DMS79 (cell line): Measurements from ENCODE around the gene WNT9A.

Experiments used
- DNase-seq: peaks from one replicate; lab custom pipeline; 2025; lab: John Stamatoyannopoulos, UW

The WNT9A gene

GRCh38 chr1:227897704-227898438 lies 49.9 kb downstream of the WNT9A start:
- no peak for DNase-seq

GRCh38 chr1:227896710-227897655 lies 50.7 kb downstream of the WNT9A start:
- no peak for DNase-seq

DNA sequence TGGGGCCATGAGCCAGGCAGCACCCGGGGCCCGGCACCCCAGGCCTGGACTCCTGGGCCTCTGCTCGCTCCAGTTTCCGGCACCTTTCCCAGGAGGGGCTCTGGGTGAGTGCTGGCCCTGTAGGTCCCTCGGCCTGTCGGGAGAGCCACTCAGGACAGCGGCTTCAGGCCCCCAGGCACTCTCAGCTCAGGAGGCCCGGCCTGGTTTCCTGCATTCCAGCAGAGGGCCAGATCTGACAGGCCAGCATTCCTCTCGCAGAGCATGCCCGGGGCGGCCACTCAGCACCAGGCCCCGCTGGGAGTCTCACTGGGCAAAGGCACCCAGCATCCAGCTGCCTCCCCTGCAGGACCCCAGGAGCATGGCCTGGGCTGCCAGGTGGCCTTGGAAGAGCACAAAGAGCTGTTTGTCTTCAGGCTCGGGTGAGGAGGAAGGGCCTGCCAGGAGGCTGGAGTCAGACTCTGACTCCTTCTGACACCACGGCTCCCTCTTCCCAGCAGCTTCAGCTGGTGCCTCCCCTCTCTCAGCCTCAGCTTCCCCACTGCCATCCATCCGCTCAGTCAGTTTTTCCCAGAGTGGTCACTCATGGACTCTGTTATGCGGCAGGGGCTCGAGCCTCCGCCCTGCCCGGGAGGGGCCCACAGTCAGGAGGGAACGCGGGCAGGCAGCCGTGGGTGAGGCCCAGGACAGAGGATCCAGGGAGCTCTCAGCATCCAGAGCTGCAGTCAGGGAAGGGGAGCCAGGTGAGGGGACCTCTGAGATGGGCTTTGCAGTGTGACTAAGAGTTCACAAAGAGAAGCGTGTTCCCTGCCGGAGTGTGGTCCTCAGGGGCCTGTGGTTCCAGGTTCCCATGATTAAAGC lies 51.7 kb downstream of the WNT9A start:
- DNase-seq: no peak

DNA sequence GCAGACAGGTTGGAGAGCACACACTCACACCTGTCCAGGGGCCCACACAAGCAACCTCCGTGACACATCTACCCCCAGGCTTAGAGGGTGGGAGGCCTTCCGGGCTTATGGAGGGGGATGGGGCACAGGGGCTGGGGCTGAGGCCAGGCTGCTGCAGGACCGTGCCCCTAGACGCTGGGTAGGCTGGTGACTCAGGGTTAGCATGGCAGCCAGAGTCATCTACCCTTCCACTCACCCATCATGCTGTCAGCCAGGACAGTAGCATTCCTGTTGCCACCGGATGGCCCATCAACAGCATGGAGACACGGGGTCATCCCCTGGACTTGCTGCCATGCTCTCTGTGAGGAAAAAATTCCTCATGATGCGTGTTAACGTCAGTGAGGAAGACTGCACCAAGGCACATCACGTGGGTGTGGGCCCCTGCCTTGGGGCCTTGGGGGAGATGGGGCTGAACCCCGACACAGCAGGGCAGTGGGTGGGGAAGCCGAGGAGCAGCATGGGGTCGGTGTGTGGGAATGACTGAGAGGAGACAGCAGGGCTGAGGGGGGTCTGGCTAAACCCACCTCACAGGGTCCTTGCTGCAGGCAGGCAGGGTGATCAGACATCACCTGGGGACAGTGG lies 52.8 kb downstream of the WNT9A start:
- DNase-seq: no peak

DNA sequence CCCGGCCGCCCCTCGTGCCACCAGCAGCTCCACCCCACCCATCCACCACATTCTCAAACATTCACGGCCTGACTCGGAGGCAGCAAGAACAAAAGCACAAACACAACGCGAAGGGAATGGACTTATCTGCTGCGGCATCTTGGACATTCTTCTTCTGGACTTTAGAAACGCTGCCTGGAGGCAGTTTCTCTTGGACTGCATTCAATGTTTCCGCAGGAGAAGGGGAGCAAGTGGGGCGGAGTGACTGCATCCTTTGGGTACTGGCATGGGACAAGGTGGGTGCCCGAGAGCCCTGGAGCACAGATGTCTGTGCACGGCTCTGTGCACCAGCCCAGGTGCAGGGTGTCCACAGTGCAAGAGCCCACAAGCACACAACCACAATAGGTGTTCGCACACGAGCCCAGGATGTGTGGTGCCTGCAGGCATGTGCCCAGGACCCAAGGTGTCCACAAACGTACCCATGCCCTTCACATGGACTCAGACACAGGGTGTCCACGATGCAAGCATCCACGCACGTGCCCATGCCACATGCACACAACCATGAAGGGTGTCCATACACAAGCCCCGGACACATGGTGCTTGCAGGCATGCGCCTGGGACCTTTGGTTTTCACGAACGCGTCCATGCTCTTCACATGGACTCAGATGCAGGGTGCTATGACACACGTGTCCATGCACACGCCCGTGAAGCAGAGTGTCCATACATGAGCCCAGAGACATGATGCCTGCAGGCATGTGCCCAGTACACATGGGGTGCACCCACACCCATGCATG lies 53.6 kb downstream of the WNT9A start:
- DNase-seq: no peak

DNA sequence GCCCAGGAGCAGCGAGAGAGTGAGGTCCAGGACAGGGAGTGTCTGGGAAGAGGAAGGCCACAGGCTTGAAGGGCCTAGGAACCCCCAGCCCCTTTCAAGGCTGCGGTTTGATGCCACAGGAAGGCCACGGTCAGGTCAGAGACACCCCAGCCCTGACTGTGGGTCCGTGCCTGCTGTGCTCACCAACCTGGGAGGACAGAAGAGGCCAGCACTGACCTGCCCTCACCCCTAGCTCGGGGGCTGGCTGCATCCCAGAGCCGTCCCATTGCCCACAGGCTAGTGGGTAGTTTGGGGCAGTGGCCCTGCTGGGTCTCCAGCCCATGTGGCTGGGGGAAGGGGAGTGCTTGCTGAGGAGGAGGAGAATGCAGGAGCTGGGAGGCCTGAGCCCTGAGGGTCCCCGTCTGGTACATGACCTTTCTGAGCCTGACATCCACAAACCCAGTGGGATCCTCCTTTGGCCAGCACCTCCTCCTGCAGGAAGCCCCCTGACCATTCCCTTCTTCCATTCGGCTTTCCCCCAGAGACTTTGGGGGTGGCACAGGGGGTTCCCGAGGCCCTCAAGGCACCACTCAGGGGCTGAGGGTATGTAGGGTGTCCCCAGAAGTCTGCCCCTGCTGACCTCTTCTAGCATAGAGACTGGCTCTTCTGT lies 54.3 kb downstream of the WNT9A start:
- DNase-seq: no peak

GRCh38 chr1:227892489-227893299 lies 55.0 kb downstream of the WNT9A start:
- no peak for DNase-seq

GRCh38 chr1:227891955-227892488 lies 55.7 kb downstream of the WNT9A start:
- no peak for DNase-seq

DNA sequence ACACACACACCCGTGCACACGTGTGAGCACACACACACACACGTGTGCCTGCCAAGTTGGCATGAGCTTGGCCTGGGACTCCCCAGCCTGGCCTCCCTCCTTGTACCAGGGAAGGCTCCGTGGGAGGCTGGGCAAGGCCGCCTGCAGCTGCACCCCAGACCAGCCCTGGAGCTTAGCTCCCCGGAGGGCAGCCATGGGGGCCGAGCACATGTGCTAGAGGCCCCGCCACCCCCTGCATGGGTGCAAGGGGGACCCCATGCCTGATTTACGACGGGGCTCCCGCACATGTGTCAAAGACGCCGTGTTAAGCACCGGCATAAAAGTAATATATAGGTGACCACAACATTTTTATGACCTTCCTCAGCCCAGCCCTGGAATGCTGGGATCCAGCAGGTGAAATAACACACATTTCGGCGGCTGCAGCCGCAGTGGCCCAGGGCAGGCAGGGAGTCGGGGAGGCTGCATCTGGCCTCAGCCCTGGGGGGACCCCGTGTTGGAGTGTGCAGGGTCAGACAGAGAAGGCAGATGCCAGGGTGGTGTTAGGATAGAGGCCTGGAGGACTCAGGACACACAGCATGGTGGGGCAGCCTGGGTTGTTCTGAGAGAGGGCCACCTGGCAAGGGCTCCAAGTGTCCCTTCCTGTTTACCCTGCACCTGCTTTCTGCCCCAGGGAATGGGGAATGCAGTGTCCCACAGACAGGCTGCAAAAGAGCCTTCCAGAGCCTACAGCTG lies 56.3 kb downstream of the WNT9A start:
- DNase-seq: no peak

GRCh38 chr1:227890451-227891222 lies 57.1 kb downstream of the WNT9A start:
- DNase-seq: no peak

GRCh38 chr1:227889863-227890405 lies 57.8 kb downstream of the WNT9A start:
- DNase-seq: no peak

- no peak for DNase-seq
Measured at GRCh38 chr1:227889047-227889862, 58.5 kb downstream of the WNT9A start.

DNA sequence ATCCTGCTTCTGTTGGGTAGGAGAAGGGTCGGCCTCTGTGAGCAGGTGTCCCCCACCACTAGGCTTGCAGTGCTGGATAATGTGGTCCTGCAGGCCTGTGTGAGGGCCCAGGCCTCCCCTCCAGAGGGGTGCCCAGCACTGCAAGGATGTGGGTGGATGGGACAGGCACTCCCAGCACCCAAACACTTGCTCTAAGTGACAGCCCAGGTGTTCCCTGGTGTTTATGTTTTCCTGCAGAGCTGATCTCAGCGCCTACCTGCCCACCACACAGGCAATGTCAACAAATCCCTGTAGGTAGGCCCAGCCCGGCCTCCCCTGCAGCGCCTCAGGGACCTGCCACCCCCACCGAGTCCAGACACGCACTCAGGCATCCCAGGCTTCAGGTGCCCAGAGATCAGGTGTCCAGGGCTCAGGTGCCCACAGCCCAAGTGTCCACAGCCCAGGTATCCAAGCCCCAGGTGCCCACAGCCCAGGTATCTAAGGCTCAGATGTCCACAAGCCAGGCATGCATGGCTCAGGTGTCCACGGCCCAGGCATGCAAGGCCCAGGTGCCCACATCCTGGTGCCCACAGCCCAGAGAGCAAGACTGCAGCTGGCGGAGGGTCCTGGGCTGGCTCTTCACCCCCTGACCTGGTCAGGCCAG lies 59.2 kb downstream of the WNT9A start:
- DNase-seq: no peak

DNA sequence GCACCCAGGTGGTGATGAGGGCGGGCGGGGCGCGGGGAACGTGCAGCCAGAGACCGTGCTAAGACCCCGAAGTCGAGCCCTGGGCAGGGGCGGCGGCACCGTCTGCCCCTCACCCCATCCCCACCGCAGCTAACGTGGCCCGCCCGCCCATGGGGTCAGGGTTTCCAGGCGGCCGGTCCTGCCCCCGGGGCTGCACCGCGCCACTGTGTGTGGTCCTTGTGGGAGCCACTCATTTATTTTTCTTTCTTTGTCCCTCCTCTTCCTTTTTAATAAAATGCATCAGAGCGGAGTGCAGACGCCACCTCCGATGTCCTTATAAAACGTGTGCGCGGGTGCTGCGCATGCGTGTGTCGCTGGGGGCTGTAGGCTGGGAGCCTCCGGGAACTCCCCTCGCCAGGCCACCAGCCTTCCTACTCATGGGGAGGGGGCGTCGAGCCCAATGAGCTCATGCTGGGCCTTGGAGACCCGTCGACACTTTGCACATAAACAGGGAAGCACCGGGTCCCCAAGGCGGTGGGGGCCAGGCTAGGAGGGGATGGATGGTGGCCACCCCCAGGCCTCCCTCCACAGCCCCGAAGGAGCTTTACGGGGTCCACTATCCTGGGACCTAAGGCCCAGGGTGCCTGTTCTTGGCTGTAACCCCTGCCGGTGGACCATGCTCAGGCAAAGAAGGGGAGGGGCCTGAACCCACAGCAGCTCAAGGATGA lies 59.9 kb downstream of the WNT9A start:
- no peak for DNase-seq

GRCh38 chr1:227886993-227887696 lies 60.6 kb downstream of the WNT9A start:
- DNase-seq: no peak
